DMS 273 (cell line): ENCODE data around the gene ASB18.
"Not testable (repeated sequence)": the region's sequence is repeated elsewhere in the genome, so short reads cannot be mapped to it uniquely, and the experiment has no call there.

Source experiments
- DNase-seq: peaks from one replicate; lab custom pipeline; 2025; ENCODE audit not compliant: unreplicated experiment; lab: John Stamatoyannopoulos, UW

ASB18 gene

GRCh38 chr2:236286873-236287545 is 22.8 kb upstream of the ASB18 start:
- DNase-seq = no peak

- DNase-seq = no peak
Observed at GRCh38 chr2:236284208-236284607, 20.0 kb upstream of the ASB18 start.

- DNase-seq = no peak
Observed at GRCh38 chr2:236282406-236282805, 18.2 kb upstream of the ASB18 start.

GRCh38 chr2:236281423-236281822 is 17.2 kb upstream of the ASB18 start:
- no peak for DNase-seq

- no peak for DNase-seq
Observed at GRCh38 chr2:236273126-236273525, 8.9 kb upstream of the ASB18 start.

GRCh38 chr2:236271851-236272250 is 7.6 kb upstream of the ASB18 start:
- no peak for DNase-seq

GRCh38 chr2:236269876-236270275 is 5.7 kb upstream of the ASB18 start:
- DNase-seq = not testable (repeated sequence)

GRCh38 chr2:236265675-236266074 is 1.5 kb upstream of the ASB18 start:
- DNase-seq = no peak

GRCh38 chr2:236262238-236262637 is 2.0 kb downstream of the ASB18 start:
- no peak for DNase-seq

GRCh38 chr2:236261452-236261851 is 2.8 kb downstream of the ASB18 start:
- DNase-seq = no peak

GRCh38 chr2:236259371-236259770 is 4.8 kb downstream of the ASB18 start:
- no peak for DNase-seq

GRCh38 chr2:236257575-236257974 is 6.6 kb downstream of the ASB18 start:
- DNase-seq = no peak

- DNase-seq = no peak
Observed at GRCh38 chr2:236257136-236257535, 7.1 kb downstream of the ASB18 start.

- no peak for DNase-seq
Observed at GRCh38 chr2:236256366-236256985, 7.7 kb downstream of the ASB18 start.

- DNase-seq = no peak
Observed at GRCh38 chr2:236254674-236255073, 9.5 kb downstream of the ASB18 start.

GRCh38 chr2:236254001-236254400 is 10.2 kb downstream of the ASB18 start:
- DNase-seq = no peak

- no peak for DNase-seq
Observed at GRCh38 chr2:236252602-236253001, 11.6 kb downstream of the ASB18 start.

- DNase-seq = no peak
Observed at GRCh38 chr2:236250909-236251579, 13.2 kb downstream of the ASB18 start.

- DNase-seq = no peak
Observed at GRCh38 chr2:236250286-236250685, 13.9 kb downstream of the ASB18 start.

GRCh38 chr2:236249066-236249465 is 15.1 kb downstream of the ASB18 start:
- no peak for DNase-seq

GRCh38 chr2:236246711-236247246 is 17.4 kb downstream of the ASB18 start:
- DNase-seq = no peak

- DNase-seq = no peak
Observed at GRCh38 chr2:236244256-236244655, 19.9 kb downstream of the ASB18 start.
